ENCODE measurements around the gene UNC119.

Gene UNC119

GRCh38 chr17:28550858-28551257 is 1.6 kb downstream of the UNC119 start:
- 100% methylated on average over 1 of the region's 1 CpG; no CpG with 5 or more reads in 1 of the 2 experiments for WGBS, 2 experiments (ENCODE audit: insufficient coverage in 2 of 2)
- H3K9me3 ChIP-seq (ENCODE audit: control insufficient read depth, low read length) = no peaks in the 10 kb centered on the region
- peaks cover 46% of the 10 kb centered on the region for H3K36me3 ChIP-seq (ENCODE audit: control insufficient read depth, insufficient read depth, low read length)
- peaks cover 8% of the 10 kb centered on the region for H3K4me1 ChIP-seq (ENCODE audit: control insufficient read depth, insufficient read depth, low read length, poor library complexity, severe bottlenecking)
- H3K4me3 ChIP-seq (ENCODE audit: extremely low read depth, insufficient read depth, low read length, poor library complexity, severe bottlenecking) = no peak overlapping the region
- H3K27ac ChIP-seq (ENCODE audit: low read depth, low read length, severe bottlenecking) = no peak overlapping the region

- Histone ChIP-seq H3K27ac (ENCODE audit: low read depth, low read length, severe bottlenecking) (no peak overlapping the region), H3K4me3 (ENCODE audit: extremely low read depth, insufficient read depth, low read length, poor library complexity, severe bottlenecking) (no peak overlapping the region), H3K4me1 (ENCODE audit: control insufficient read depth, insufficient read depth, low read length, poor library complexity, severe bottlenecking) (peaks cover 8% of the 10 kb centered on the region), H3K36me3 (ENCODE audit: control insufficient read depth, insufficient read depth, low read length) (peaks cover 33% of the 10 kb centered on the region), H3K9me3 (ENCODE audit: control insufficient read depth, low read length) (no peaks in the 10 kb centered on the region)
- WGBS, 2 experiments (ENCODE audit: insufficient coverage in 2 of 2) = 100% methylated on average over 1 of the region's 3 CpGs; no CpG with 5 or more reads in 1 of the 2 experiments
Observed at GRCh38 chr17:28549236-28550132, 2.9 kb downstream of the UNC119 start.

- peaks cover 8% of the 10 kb centered on the region for H3K4me1 ChIP-seq (ENCODE audit: control insufficient read depth, insufficient read depth, low read length, poor library complexity, severe bottlenecking)
- H3K36me3 ChIP-seq (ENCODE audit: control insufficient read depth, insufficient read depth, low read length) = peaks cover 24% of the 10 kb centered on the region
- H3K27ac ChIP-seq (ENCODE audit: low read depth, low read length, severe bottlenecking) = no peak overlapping the region
- H3K4me3 ChIP-seq (ENCODE audit: extremely low read depth, insufficient read depth, low read length, poor library complexity, severe bottlenecking) = no peak overlapping the region
- WGBS, 2 experiments (ENCODE audit: insufficient coverage in 2 of 2) = 82% methylated on average over 5 of the region's 6 CpGs
- no peaks in the 10 kb centered on the region for H3K9me3 ChIP-seq (ENCODE audit: control insufficient read depth, low read length)
Observed at GRCh38 chr17:28548417-28549130, 3.9 kb downstream of the UNC119 start.

- Histone ChIP-seq H3K4me3 (ENCODE audit: extremely low read depth, insufficient read depth, low read length, poor library complexity, severe bottlenecking) (no peak overlapping the region), H3K9me3 (ENCODE audit: control insufficient read depth, low read length) (no peaks in the 10 kb centered on the region)
- WGBS, 2 experiments (ENCODE audit: insufficient coverage in 2 of 2) = 69 to 73% methylated on average over 16 to 24 of the region's 26 CpGs
Observed at GRCh38 chr17:28547623-28548416, 4.6 kb downstream of the UNC119 start.

GRCh38 chr17:28547096-28547622 is 5.3 kb downstream of the UNC119 start:
- Histone ChIP-seq H3K4me1 (ENCODE audit: control insufficient read depth, insufficient read depth, low read length, poor library complexity, severe bottlenecking) (peaks cover 8% of the 10 kb centered on the region), H3K9me3 (ENCODE audit: control insufficient read depth, low read length) (no peaks in the 10 kb centered on the region), H3K36me3 (ENCODE audit: control insufficient read depth, insufficient read depth, low read length) (peaks cover 18% of the 10 kb centered on the region), H3K27ac (ENCODE audit: low read depth, low read length, severe bottlenecking) (no peak overlapping the region), H3K4me3 (ENCODE audit: extremely low read depth, insufficient read depth, low read length, poor library complexity, severe bottlenecking) (no peak overlapping the region)
- WGBS, 2 experiments (ENCODE audit: insufficient coverage in 2 of 2) = 98% methylated on average over 9 to 13 of the region's 14 CpGs

More at GRCh38 chr17:28547623-28548416, 4.6 kb downstream of the UNC119 start:
- H3K36me3 ChIP-seq (ENCODE audit: control insufficient read depth, insufficient read depth, low read length) = peaks cover 18% of the 10 kb centered on the region
- H3K27ac ChIP-seq (ENCODE audit: low read depth, low read length, severe bottlenecking) = no peak overlapping the region
- peaks cover 8% of the 10 kb centered on the region for H3K4me1 ChIP-seq (ENCODE audit: control insufficient read depth, insufficient read depth, low read length, poor library complexity, severe bottlenecking)

- 86 to 87% methylated on average over 6 of the region's 6 CpGs for WGBS, 2 experiments (ENCODE audit: insufficient coverage in 2 of 2)
- Histone ChIP-seq H3K27ac (ENCODE audit: low read depth, low read length, severe bottlenecking) (no peak overlapping the region), H3K4me1 (ENCODE audit: control insufficient read depth, insufficient read depth, low read length, poor library complexity, severe bottlenecking) (peaks cover under 1% of the 10 kb centered on the region), H3K9me3 (ENCODE audit: control insufficient read depth, low read length) (no peaks in the 10 kb centered on the region), H3K4me3 (ENCODE audit: extremely low read depth, insufficient read depth, low read length, poor library complexity, severe bottlenecking) (no peak overlapping the region), H3K36me3 (ENCODE audit: control insufficient read depth, insufficient read depth, low read length) (peaks cover 18% of the 10 kb centered on the region)
Observed at GRCh38 chr17:28545787-28546415, 6.5 kb downstream of the UNC119 start.

GRCh38 chr17:28545141-28545503 is 7.3 kb downstream of the UNC119 start:
- Histone ChIP-seq H3K4me1 (ENCODE audit: control insufficient read depth, insufficient read depth, low read length, poor library complexity, severe bottlenecking) (no peaks in the 10 kb centered on the region), H3K36me3 (ENCODE audit: control insufficient read depth, insufficient read depth, low read length) (peaks cover 18% of the 10 kb centered on the region), H3K27ac (ENCODE audit: low read depth, low read length, severe bottlenecking) (no peak overlapping the region), H3K4me3 (ENCODE audit: extremely low read depth, insufficient read depth, low read length, poor library complexity, severe bottlenecking) (no peak overlapping the region), H3K9me3 (ENCODE audit: control insufficient read depth, low read length) (no peaks in the 10 kb centered on the region)
- WGBS, 2 experiments (ENCODE audit: insufficient coverage in 2 of 2) = 78 to 90% methylated on average over 2 of the region's 2 CpGs

GRCh38 chr17:28544402-28545140 is 7.9 kb downstream of the UNC119 start:
- Histone ChIP-seq H3K36me3 (ENCODE audit: control insufficient read depth, insufficient read depth, low read length) (peaks cover 18% of the 10 kb centered on the region), H3K27ac (ENCODE audit: low read depth, low read length, severe bottlenecking) (no peak overlapping the region), H3K4me3 (ENCODE audit: extremely low read depth, insufficient read depth, low read length, poor library complexity, severe bottlenecking) (no peak overlapping the region), H3K9me3 (ENCODE audit: control insufficient read depth, low read length) (no peaks in the 10 kb centered on the region), H3K4me1 (ENCODE audit: control insufficient read depth, insufficient read depth, low read length, poor library complexity, severe bottlenecking) (no peaks in the 10 kb centered on the region)
- 86 to 94% methylated on average over 2 of the region's 4 CpGs for WGBS, 2 experiments (ENCODE audit: insufficient coverage in 2 of 2)

GRCh38 chr17:28541439-28541838 is 11.0 kb downstream of the UNC119 start:
- WGBS, 2 experiments (ENCODE audit: insufficient coverage in 2 of 2) = 87% methylated on average over 3 of the region's 4 CpGs
- H3K4me1 ChIP-seq (ENCODE audit: control insufficient read depth, insufficient read depth, low read length, poor library complexity, severe bottlenecking) = no peaks in the 10 kb centered on the region
- no peak overlapping the region for H3K4me3 ChIP-seq (ENCODE audit: extremely low read depth, insufficient read depth, low read length, poor library complexity, severe bottlenecking)
- no peak overlapping the region for H3K27ac ChIP-seq (ENCODE audit: low read depth, low read length, severe bottlenecking)
- H3K36me3 ChIP-seq (ENCODE audit: control insufficient read depth, insufficient read depth, low read length) = peaks cover 7% of the 10 kb centered on the region
- H3K9me3 ChIP-seq (ENCODE audit: control insufficient read depth, low read length) = no peaks in the 10 kb centered on the region

Data from mesodermal cell (in vitro differentiated cells).